B cell (primary cell): ENCODE data around the gene CNTNAP4. TPM values are rescaled to one million over a fixed set of nuclear protein-coding genes. Genes with fewer than 3 reads are reported as not detected.

Source experiments
- ATAC-seq: fragments of 200-7000 bp; cut with Tn5 transposase; one replicate; pipeline ENCODE4 v1.10.0; 2021; ENCODE audit warnings: low read depth, mild to moderate bottlenecking, moderate number of reproducible peaks, moderate library complexity
- CTCF ChIA-PET: fragments of 350-600 bp; sonication (Branson Sonifier 250); formaldehyde crosslinking; loops from one replicate; lab custom pipeline; 2021; ENCODE audit warnings: antibody characterized with exemption, inconsistent platforms; lab: Charles Lee
- POLR2A ChIA-PET: fragments of 350-600 bp; sonication (Branson Sonifier 250); formaldehyde crosslinking; loops from one replicate; lab custom pipeline; 2021; ENCODE audit warnings: antibody characterized with exemption; lab: Charles Lee
- DNase-seq: peaks from one replicate; pipeline ENCODE4 v3.0.0; 2013
- H2AFZ ChIP-seq: 2 replicates; pipeline ENCODE4 v1.6.1; 2012; ENCODE audit warnings: mild to moderate bottlenecking, low read depth, low read length; ENCODE audit not compliant: insufficient read depth, poor library complexity, severe bottlenecking
- H3K27ac ChIP-seq, 2 donors: 1 replicate in 1 of 2; 2 replicates in 1 of 2; pipeline ENCODE4 v1.5.1; 2012 to 2013; ENCODE audit warnings: low read length in 2 of 2, mild to moderate bottlenecking in 2 of 2, moderate library complexity in 1 of 2
- H3K27me3 ChIP-seq, 4 experiments: fragments of 200-600 bp in 1 of 4; sonication (generic) in 1 of 4; replicated peaks in 1 of 4; 1 replicate in 2 of 4; 2 replicates in 2 of 4; pipeline versions ENCODE4 v1.6.1 to v1.7.0; 2013 to 2016; ENCODE audit warnings: low read length in 3 of 4, mild to moderate bottlenecking in 2 of 4, mixed read lengths in 1 of 4, moderate library complexity in 1 of 4; ENCODE audit not compliant: insufficient read depth in 4 of 4, control insufficient read depth in 3 of 4; ENCODE audit errors: control extremely low read depth in 1 of 4
- H3K36me3 ChIP-seq, 2 experiments: replicated peaks in 1 of 2; 1 replicate in 1 of 2; 2 replicates in 1 of 2; pipeline versions ENCODE4 v1.6.1 to v1.7.1; 2013; ENCODE audit warnings: low read length in 1 of 2; ENCODE audit not compliant: insufficient read depth in 2 of 2, control insufficient read depth in 1 of 2; ENCODE audit errors: control extremely low read depth in 1 of 2, extremely low read depth in 1 of 2
- H3K4me1 ChIP-seq, 2 donors: fragments of 200-600 bp in 1 of 2; sonication (generic) in 1 of 2; 1 replicate in 1 of 2; 2 replicates in 1 of 2; pipeline versions ENCODE4 v1.5.1 to v1.6.1; 2013 to 2017; ENCODE audit warnings: low read length in 2 of 2; ENCODE audit not compliant: control insufficient read depth in 2 of 2, insufficient read depth in 2 of 2
- H3K4me2 ChIP-seq: replicated peaks from 2 replicates; pipeline ENCODE3; 2012; ENCODE audit warnings: mild to moderate bottlenecking, low read depth, low read length; ENCODE audit not compliant: poor library complexity, severe bottlenecking
- H3K4me3 ChIP-seq, 5 experiments: fragments of 200-600 bp in 1 of 5; sonication (generic) in 1 of 5; 1 replicate in 3 of 5; 2 replicates in 2 of 5; pipeline versions ENCODE4 v1.5.1 to v1.7.0; 2011 to 2016; ENCODE audit warnings: low read length in 4 of 5, mild to moderate bottlenecking in 4 of 5, low read depth in 2 of 5, control low read depth in 1 of 5, moderate library complexity in 1 of 5; ENCODE audit not compliant: insufficient read depth in 1 of 5; ENCODE audit errors: control extremely low read depth in 1 of 5, extremely low read depth in 1 of 5
- H3K79me2 ChIP-seq: fragments of 200-600 bp; sonication (generic); one replicate; pipeline ENCODE4 v1.6.0; 2016; ENCODE audit warnings: low read length; ENCODE audit not compliant: control insufficient read depth, insufficient read depth
- H3K9ac ChIP-seq: fragments of 200-600 bp; sonication (generic); 2 replicates; pipeline ENCODE4 v1.6.1; 2017; ENCODE audit warnings: mild to moderate bottlenecking, low read length, moderate library complexity
- H3K9me3 ChIP-seq, 3 donors: one replicate each; pipeline versions ENCODE4 v1.6.1 to v1.7.1; 2013; ENCODE audit warnings: low read length in 2 of 3; ENCODE audit not compliant: control insufficient read depth in 2 of 3, insufficient read depth in 1 of 3; ENCODE audit errors: control extremely low read depth in 1 of 3
- H4K20me1 ChIP-seq: 2 replicates; pipeline ENCODE4 v1.6.0; 2012; ENCODE audit warnings: mild to moderate bottlenecking, low read length; ENCODE audit not compliant: insufficient read depth, control insufficient read depth, poor library complexity, severe bottlenecking
- H3K27ac Mint-ChIP-seq: one replicate; pipeline ENCODE4 v1.8.0; 2021; ENCODE audit warnings: mixed read lengths
- H3K27me3 Mint-ChIP-seq: one replicate; pipeline ENCODE4 v1.8.0; 2021; ENCODE audit warnings: mixed read lengths
- H3K4me1 Mint-ChIP-seq: one replicate; pipeline ENCODE4 v1.8.0; 2021; ENCODE audit warnings: mixed read lengths
- H3K4me3 Mint-ChIP-seq: one replicate; pipeline ENCODE4 v1.8.0; 2021; ENCODE audit warnings: mixed read lengths
- H3K9me3 Mint-ChIP-seq: one replicate; pipeline ENCODE4 v1.8.0; 2022; ENCODE audit warnings: mixed read lengths; ENCODE audit not compliant: insufficient read depth
- EZH2 ChIP-seq: IDR thresholded peaks from 2 replicates; pipeline ENCODE4 v1.6.1; 2012; ENCODE audit warnings: borderline replicate concordance, low read depth, mild to moderate bottlenecking, moderate library complexity, low read length; ENCODE audit not compliant: insufficient read depth, poor library complexity, severe bottlenecking
- WGBS: methylation state at CpG from one replicate; pipeline ENCODE4 v1.1.5; 2013; ENCODE audit warnings: missing lambda C conversion rate; ENCODE audit not compliant: insufficient coverage; 5-methylcytosine and 5-hydroxymethylcytosine counted together
- intact Hi-C: fragments of 100-400 bp; cut with micrococcal nuclease; formaldehyde crosslinking; loops from one replicate; pipeline ENCODE4 v1.10.0; 2022
- polyA plus RNA-seq: library from polyadenylated mRNA; depleted of rRNA; stranded (reverse); fragments of >200 nt; gene quantifications from 2 replicates; pipeline ENCODE4 v1.2.3, GENCODE V29; 2012
- total RNA-seq, 2 donors: library from RNA; stranded (reverse); fragments of 120-200 nt in 1 of 2; gene quantifications; 1 replicate in 1 of 2; 2 replicates in 1 of 2; pipeline versions ENCODE4 v1.2.3 to v1.2.4, GENCODE V29; 2013 to 2022
- TF ChIP-seq, protein P1 (sequence below): fragments of 200-600 bp; IDR thresholded peaks from one replicate; pipeline ENCODE4 v1.8.0; 2022; ENCODE audit warnings: antibody characterized with exemption, mild to moderate bottlenecking

CNTNAP4 gene
- total and polyA plus RNA-seq, 2 donors (not counting 1 experiment from before 2014, with no cell fraction given), result 0.06 TPM; not detected in 1

GRCh38 chr16:76441391-76441790, 164.2 kb downstream of the CNTNAP4 start:
- no peak overlapping the region for H3K9ac ChIP-seq
- ATAC-seq, result no peak
- H3K36me3 ChIP-seq, result no peaks in the 10 kb centered on the region
- no peak overlapping the region for H3K4me3 ChIP-seq
- no peaks in the 10 kb centered on the region for H4K20me1 ChIP-seq
- no CpG with 5 or more reads among the region's 3 CpGs for WGBS
- no peak overlapping the region for H3K27ac ChIP-seq
- ChIA-PET POLR2A (no interaction called here), CTCF (no interaction called here)
- no peaks in the 10 kb centered on the region for H3K27me3 Mint-ChIP-seq
- TF ChIP-seq, protein P1, sequence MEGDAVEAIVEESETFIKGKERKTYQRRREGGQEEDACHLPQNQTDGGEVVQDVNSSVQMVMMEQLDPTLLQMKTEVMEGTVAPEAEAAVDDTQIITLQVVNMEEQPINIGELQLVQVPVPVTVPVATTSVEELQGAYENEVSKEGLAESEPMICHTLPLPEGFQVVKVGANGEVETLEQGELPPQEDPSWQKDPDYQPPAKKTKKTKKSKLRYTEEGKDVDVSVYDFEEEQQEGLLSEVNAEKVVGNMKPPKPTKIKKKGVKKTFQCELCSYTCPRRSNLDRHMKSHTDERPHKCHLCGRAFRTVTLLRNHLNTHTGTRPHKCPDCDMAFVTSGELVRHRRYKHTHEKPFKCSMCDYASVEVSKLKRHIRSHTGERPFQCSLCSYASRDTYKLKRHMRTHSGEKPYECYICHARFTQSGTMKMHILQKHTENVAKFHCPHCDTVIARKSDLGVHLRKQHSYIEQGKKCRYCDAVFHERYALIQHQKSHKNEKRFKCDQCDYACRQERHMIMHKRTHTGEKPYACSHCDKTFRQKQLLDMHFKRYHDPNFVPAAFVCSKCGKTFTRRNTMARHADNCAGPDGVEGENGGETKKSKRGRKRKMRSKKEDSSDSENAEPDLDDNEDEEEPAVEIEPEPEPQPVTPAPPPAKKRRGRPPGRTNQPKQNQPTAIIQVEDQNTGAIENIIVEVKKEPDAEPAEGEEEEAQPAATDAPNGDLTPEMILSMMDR, result no peak
- no peaks in the 10 kb centered on the region for H3K4me1 ChIP-seq
- no peak overlapping the region for H3K4me2 ChIP-seq
- no peak for DNase-seq
- no peak overlapping the region for H2AFZ ChIP-seq
- H3K4me3 Mint-ChIP-seq, result no peak overlapping the region
- intact Hi-C loops, result no loop called here
- no peaks in the 10 kb centered on the region for H3K4me1 Mint-ChIP-seq
- H3K79me2 ChIP-seq, result no peaks in the 10 kb centered on the region
- H3K27ac Mint-ChIP-seq, result no peak overlapping the region
- H3K9me3 ChIP-seq, result no peaks in the 10 kb centered on the region
- no peaks in the 10 kb centered on the region for H3K9me3 Mint-ChIP-seq
- H3K27me3 ChIP-seq, result no peaks in the 10 kb centered on the region

DNA sequence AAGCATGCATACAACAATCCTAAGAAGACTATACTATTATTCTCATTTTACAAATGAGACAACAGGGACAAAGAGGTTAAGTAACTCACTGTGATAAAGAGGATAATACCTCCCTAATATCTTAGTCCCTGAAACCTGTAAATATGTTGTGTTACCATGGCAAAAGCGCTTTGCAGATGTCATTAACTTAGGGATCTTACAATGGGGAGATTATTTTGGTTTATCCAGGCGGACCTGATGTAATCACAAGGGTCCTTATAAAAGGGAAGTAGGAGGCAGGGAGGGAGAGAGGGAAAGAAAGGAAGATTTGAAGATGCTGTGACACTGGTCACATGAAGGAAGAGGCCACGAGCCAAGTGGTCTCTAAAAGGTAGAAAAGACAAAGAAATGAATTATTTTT, 164.7 kb downstream of the CNTNAP4 start:
- Mint-ChIP-seq H3K9me3 (no peaks in the 10 kb centered on the region), H3K27me3 (no peaks in the 10 kb centered on the region), H3K4me1 (no peaks in the 10 kb centered on the region), H3K27ac (no peak overlapping the region), H3K4me3 (no peak overlapping the region)
- H3K79me2 ChIP-seq, result no peaks in the 10 kb centered on the region
- no peak for DNase-seq
- no peaks in the 10 kb centered on the region for H3K27me3 ChIP-seq
- H3K4me1 ChIP-seq, result no peaks in the 10 kb centered on the region
- CTCF ChIA-PET, result no interaction called here
- POLR2A ChIA-PET, result no interaction called here
- H3K4me3 ChIP-seq, result no peak overlapping the region
- TF ChIP-seq, protein P1, result no peak
- no peak for TF ChIP-seq EZH2
- no peak overlapping the region for H2AFZ ChIP-seq
- H3K9ac ChIP-seq, result no peak overlapping the region
- ATAC-seq, result no peak
- intact Hi-C loops, result no loop called here
- H3K4me2 ChIP-seq, result no peak overlapping the region
- no peaks in the 10 kb centered on the region for H3K36me3 ChIP-seq
- no peak overlapping the region for H3K27ac ChIP-seq
- no peaks in the 10 kb centered on the region for H4K20me1 ChIP-seq
- WGBS, result 71% methylated on average over 3 of the region's 3 CpGs
- H3K9me3 ChIP-seq, result no peaks in the 10 kb centered on the region
